Smooth muscle cell of the pulmonary artery (primary cell): ENCODE results near the gene HTR2B. TPM values are rescaled to one million over a fixed set of nuclear protein-coding genes. Genes with fewer than 3 reads are reported as not detected.

Experiments used
- total RNA-seq: library from RNA; depleted of rRNA; stranded (reverse); fragments of >200 nt; gene quantifications from 2 replicates; pipeline ENCODE4 v1.2.3, GENCODE V29; 2014

The HTR2B gene
- total RNA-seq = 23.9 and 37.3 TPM in 2 replicates

DNA sequence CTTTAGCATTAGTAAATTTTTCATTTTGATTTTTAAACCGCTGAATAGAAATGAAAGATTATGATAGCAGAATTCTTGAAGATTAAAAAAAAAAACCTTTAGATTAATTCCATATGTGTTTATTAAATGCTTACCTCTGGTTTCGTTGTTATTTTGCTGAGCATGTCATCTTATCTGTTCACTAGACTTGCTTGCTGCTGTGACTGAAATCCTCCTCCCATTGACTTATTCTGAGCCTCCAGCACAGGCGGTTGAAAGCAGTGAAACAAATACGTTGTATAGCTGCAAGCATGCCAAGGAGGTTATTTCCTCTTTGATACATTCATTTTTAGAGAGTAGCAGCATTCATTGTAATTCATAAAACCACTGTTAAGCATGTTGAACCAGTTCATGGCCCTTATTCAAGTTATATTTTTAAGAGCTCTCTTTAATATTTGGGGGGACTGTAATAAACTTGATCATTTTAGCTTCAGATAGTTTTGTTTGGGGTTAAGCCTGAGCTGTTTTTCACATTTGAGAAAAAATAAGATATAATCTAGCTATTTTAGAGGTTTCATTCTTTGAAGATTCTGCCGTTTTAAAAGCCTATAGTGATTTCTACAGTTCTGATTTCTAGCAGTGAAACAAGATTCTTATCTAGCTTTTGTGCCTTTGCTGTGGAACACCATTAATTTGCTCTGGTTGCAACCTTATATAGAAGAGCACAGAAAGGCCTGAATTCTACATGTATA is at the start of gene HTR2B:
HTR2B (minus strand) TSS at position 205 of the 731 bp plus-strand sequence. CDS start 1,278 bp downstream, outside the sequence.

Other genes with a start within 250 kb of the HTR2B start
- not detected in 2 replicates for gene GPR55, start 199.8 kb downstream of the HTR2B start, total RNA-seq
- gene SPATA3, start 128.9 kb downstream of the HTR2B start, total RNA-seq = not detected in 2 replicates
- gene C2orf72, start 87.5 kb downstream of the HTR2B start, total RNA-seq = 3.3 and 6.3 TPM in 2 replicates
- 134 and 141 TPM in 2 replicates for gene PSMD1, start 68.2 kb downstream of the HTR2B start, total RNA-seq
- 106 and 246 TPM in 2 replicates for gene ARMC9, start 73.6 kb upstream of the HTR2B start, total RNA-seq